Mesendoderm (in vitro differentiated cells): ENCODE measurements around the gene OGFOD1.
"Not testable (repeated sequence)": the region's sequence is repeated elsewhere in the genome, so short reads cannot be mapped to it uniquely, and the experiment has no call there.

Source experiments
- DNase-seq: peaks from one replicate; pipeline ENCODE4 v3.0.0; 2013
- H2AK5ac ChIP-seq: 2 replicates; pipeline ENCODE4 v1.6.1; 2013; ENCODE audit warnings: low read length, inconsistent platforms
- H2BK120ac ChIP-seq: 2 replicates; pipeline ENCODE4 v1.6.1; 2013; ENCODE audit warnings: low read depth, mild to moderate bottlenecking, low read length, moderate library complexity, mixed read lengths
- H2BK15ac ChIP-seq: replicated peaks from 2 replicates; pipeline ENCODE4 v1.6.1; 2013; ENCODE audit warnings: low read depth, mild to moderate bottlenecking, moderate library complexity
- H2BK5ac ChIP-seq: 2 replicates; pipeline ENCODE4 v1.6.1; 2013; ENCODE audit warnings: low read length, inconsistent platforms
- H3K18ac ChIP-seq: 2 replicates; pipeline ENCODE4 v1.6.1; 2013; ENCODE audit warnings: mild to moderate bottlenecking, low read length, mixed read lengths
- H3K23ac ChIP-seq: one replicate; pipeline ENCODE4 v1.6.1; 2013; ENCODE audit warnings: low read length
- H3K27ac ChIP-seq: 2 replicates; pipeline ENCODE4 v1.5.1; 2013; ENCODE audit warnings: low read depth, mild to moderate bottlenecking, inconsistent platforms, low read length, moderate library complexity
- H3K27me3 ChIP-seq: 2 replicates; pipeline ENCODE4 v1.6.1; 2013; ENCODE audit warnings: low read length, control low read depth, mild to moderate bottlenecking, inconsistent platforms; ENCODE audit not compliant: insufficient read depth, poor library complexity
- H3K36me3 ChIP-seq: 2 replicates; pipeline ENCODE4 v1.6.1; 2013; ENCODE audit warnings: low read length, inconsistent platforms; ENCODE audit not compliant: control insufficient read depth, insufficient read depth
- H3K4ac ChIP-seq: one replicate; pipeline ENCODE4 v1.6.1; 2013; ENCODE audit warnings: low read depth, mild to moderate bottlenecking, low read length, moderate library complexity
- H3K4me1 ChIP-seq: 2 replicates; pipeline ENCODE4 v1.6.1; 2013; ENCODE audit warnings: low read depth, low read length, inconsistent platforms; ENCODE audit not compliant: control insufficient read depth
- H3K4me2 ChIP-seq: 2 replicates; pipeline ENCODE4 v1.6.1; 2013; ENCODE audit warnings: low read length
- H3K4me3 ChIP-seq: 2 replicates; pipeline ENCODE4 v1.5.1; 2013; ENCODE audit warnings: mild to moderate bottlenecking, low read length
- H3K56ac ChIP-seq: one replicate; pipeline ENCODE4 v1.6.1; 2013; ENCODE audit warnings: low read length
- H3K79me1 ChIP-seq: 2 replicates; pipeline ENCODE4 v1.6.1; 2013; ENCODE audit warnings: low read length, inconsistent platforms
- H3K79me2 ChIP-seq: 2 replicates; pipeline ENCODE4 v1.6.1; 2013; ENCODE audit warnings: mild to moderate bottlenecking, low read length; ENCODE audit not compliant: control insufficient read depth, insufficient read depth
- H3K9ac ChIP-seq: 2 replicates; pipeline ENCODE4 v1.6.1; 2013; ENCODE audit warnings: low read length, inconsistent platforms
- H4K5ac ChIP-seq: one replicate; pipeline ENCODE4 v1.6.1; 2013; ENCODE audit warnings: low read length
- H4K8ac ChIP-seq: one replicate; pipeline ENCODE4 v1.6.1; 2013; ENCODE audit warnings: low read depth, mild to moderate bottlenecking, control low read depth, low read length, moderate library complexity
- WGBS: extraction: QIAGEN DNeasy Blood & Tissue Kit; methylation state at CpG from one replicate; pipeline ENCODE4 v1.1.7; 2013; ENCODE audit warnings: low lambda C conversion rate, missing lambda C conversion rate; ENCODE audit not compliant: insufficient coverage; ENCODE audit errors: extremely low coverage; 5-methylcytosine and 5-hydroxymethylcytosine counted together

The OGFOD1 gene

GRCh38 chr16:56482683-56483236 is 31.4 kb downstream of the OGFOD1 start:
- H3K4me3 ChIP-seq = no peak overlapping the region
- H3K79me1 ChIP-seq = no peaks in the 10 kb centered on the region
- H3K23ac ChIP-seq = no peak overlapping the region
- H4K5ac ChIP-seq = no peak overlapping the region
- H3K9ac ChIP-seq = no peak overlapping the region
- H3K56ac ChIP-seq = no peak overlapping the region
- no peak overlapping the region for H2AK5ac ChIP-seq
- H3K4ac ChIP-seq = no peak overlapping the region
- H3K27ac ChIP-seq = no peak overlapping the region
- no peak overlapping the region for H3K18ac ChIP-seq
- H3K27me3 ChIP-seq = no peaks in the 10 kb centered on the region
- no peaks in the 10 kb centered on the region for H3K36me3 ChIP-seq
- H3K4me1 ChIP-seq = no peaks in the 10 kb centered on the region
- H3K79me2 ChIP-seq = no peaks in the 10 kb centered on the region
- H4K8ac ChIP-seq = no peak overlapping the region
- H2BK5ac ChIP-seq = no peak overlapping the region
- H2BK120ac ChIP-seq = no peak overlapping the region
- WGBS = no CpG with 5 or more reads among the region's 5 CpGs
- no peak overlapping the region for H3K4me2 ChIP-seq
- no peak for DNase-seq
- H2BK15ac ChIP-seq = no peak overlapping the region

GRCh38 chr16:56483394-56483793 is 32.0 kb downstream of the OGFOD1 start:
- no peak overlapping the region for H3K23ac ChIP-seq
- H3K79me1 ChIP-seq = no peaks in the 10 kb centered on the region
- no peak overlapping the region for H3K4me3 ChIP-seq
- H4K5ac ChIP-seq = no peak overlapping the region
- DNase-seq = no peak
- H3K4me1 ChIP-seq = no peaks in the 10 kb centered on the region
- no peak overlapping the region for H3K27ac ChIP-seq
- no peak overlapping the region for H4K8ac ChIP-seq
- no peak overlapping the region for H3K4me2 ChIP-seq
- H3K27me3 ChIP-seq = no peaks in the 10 kb centered on the region
- no peak overlapping the region for H3K4ac ChIP-seq
- no peak overlapping the region for H2BK120ac ChIP-seq
- no peak overlapping the region for H2AK5ac ChIP-seq
- no peak overlapping the region for H3K18ac ChIP-seq
- H3K9ac ChIP-seq = no peak overlapping the region
- no peak overlapping the region for H3K56ac ChIP-seq
- H2BK15ac ChIP-seq = no peak overlapping the region
- H2BK5ac ChIP-seq = no peak overlapping the region
- H3K36me3 ChIP-seq = no peaks in the 10 kb centered on the region
- no peaks in the 10 kb centered on the region for H3K79me2 ChIP-seq

- Histone ChIP-seq H3K9ac (no peak overlapping the region), H3K4ac (no peak overlapping the region), H3K4me3 (no peak overlapping the region), H3K36me3 (no peaks in the 10 kb centered on the region), H2BK15ac (no peak overlapping the region), H4K8ac (no peak overlapping the region), H2AK5ac (no peak overlapping the region), H2BK120ac (no peak overlapping the region), H3K27me3 (no peaks in the 10 kb centered on the region), H2BK5ac (no peak overlapping the region), H3K27ac (no peak overlapping the region), H3K56ac (no peak overlapping the region), H3K79me2 (no peaks in the 10 kb centered on the region), H3K4me2 (no peak overlapping the region), H3K79me1 (no peaks in the 10 kb centered on the region), H3K4me1 (no peaks in the 10 kb centered on the region), H3K23ac (no peak overlapping the region), H3K18ac (no peak overlapping the region), H4K5ac (no peak overlapping the region)
- no CpG with 5 or more reads among the region's 5 CpGs for WGBS
- no peak for DNase-seq
Observed at GRCh38 chr16:56488035-56488434, 36.7 kb downstream of the OGFOD1 start.

- not testable (repeated sequence) for H3K4me3 ChIP-seq, H3K79me1 ChIP-seq, H2BK15ac ChIP-seq, H3K4me1 ChIP-seq, DNase-seq, H4K8ac ChIP-seq, H3K27ac ChIP-seq, H4K5ac ChIP-seq, H3K36me3 ChIP-seq, H3K27me3 ChIP-seq, H3K4me2 ChIP-seq, H2AK5ac ChIP-seq, H3K79me2 ChIP-seq, H2BK5ac ChIP-seq, H3K23ac ChIP-seq, H3K9ac ChIP-seq, H3K4ac ChIP-seq, H2BK120ac ChIP-seq, H3K56ac ChIP-seq, H3K18ac ChIP-seq
- no CpG with 5 or more reads among the region's 1 CpG for WGBS
Observed at GRCh38 chr16:56488868-56489267, 37.5 kb downstream of the OGFOD1 start.

GRCh38 chr16:56491657-56492261 is 40.4 kb downstream of the OGFOD1 start:
- no peak overlapping the region for H3K56ac ChIP-seq
- WGBS = no CpG with 5 or more reads among the region's 4 CpGs
- no peak overlapping the region for H3K18ac ChIP-seq
- no peak overlapping the region for H2BK15ac ChIP-seq
- no peak overlapping the region for H2AK5ac ChIP-seq
- H3K9ac ChIP-seq = no peak overlapping the region
- H3K4ac ChIP-seq = no peak overlapping the region
- no peaks in the 10 kb centered on the region for H3K4me1 ChIP-seq
- H4K8ac ChIP-seq = no peak overlapping the region
- H3K4me2 ChIP-seq = no peak overlapping the region
- no peaks in the 10 kb centered on the region for H3K79me1 ChIP-seq
- no peaks in the 10 kb centered on the region for H3K79me2 ChIP-seq
- no peaks in the 10 kb centered on the region for H3K36me3 ChIP-seq
- no peak overlapping the region for H2BK5ac ChIP-seq
- no peaks in the 10 kb centered on the region for H3K27me3 ChIP-seq
- no peak overlapping the region for H2BK120ac ChIP-seq
- H3K27ac ChIP-seq = no peak overlapping the region
- no peak for DNase-seq
- no peak overlapping the region for H4K5ac ChIP-seq
- no peak overlapping the region for H3K4me3 ChIP-seq
- H3K23ac ChIP-seq = no peak overlapping the region

GRCh38 chr16:56493126-56493525 is 41.8 kb downstream of the OGFOD1 start:
- Histone ChIP-seq H3K79me2 (no peaks in the 10 kb centered on the region), H3K36me3 (no peaks in the 10 kb centered on the region), H3K9ac (no peak overlapping the region), H3K79me1 (no peaks in the 10 kb centered on the region), H3K23ac (no peak overlapping the region), H4K8ac (no peak overlapping the region), H2BK5ac (no peak overlapping the region), H3K4me1 (no peaks in the 10 kb centered on the region), H3K4me2 (no peak overlapping the region), H2BK15ac (no peak overlapping the region), H3K4ac (no peak overlapping the region), H3K27ac (no peak overlapping the region), H3K18ac (no peak overlapping the region), H2AK5ac (no peak overlapping the region), H2BK120ac (no peak overlapping the region), H3K4me3 (no peak overlapping the region), H3K27me3 (no peaks in the 10 kb centered on the region), H3K56ac (no peak overlapping the region), H4K5ac (no peak overlapping the region)
- DNase-seq = peak; percentile 67
- WGBS = no CpG with 5 or more reads among the region's 2 CpGs
